Measurements from ENCODE around the gene KRTAP10-9. TPM values are rescaled to one million over a fixed set of nuclear protein-coding genes. Genes with fewer than 3 reads are reported as not detected.
"Not testable (repeated sequence)": the region's sequence is repeated elsewhere in the genome, so short reads cannot be mapped to it uniquely, and the experiment has no call there.

The KRTAP10-9 gene
- total RNA-seq, 1 donor from 2014 or later = not detected

GRCh38 chr21:44589586-44590305 is 37.1 kb upstream of the KRTAP10-9 start:
- Mint-ChIP-seq H3K4me1 (ENCODE audit: low read depth) (no peaks in the 10 kb centered on the region), H3K36me3 (ENCODE audit: low read depth) (no peaks in the 10 kb centered on the region), H3K4me3 (no peak overlapping the region), H3K9me3 (peaks cover 4% of the 10 kb centered on the region), H3K27ac (no peak overlapping the region), H3K27me3 (ENCODE audit: insufficient read depth) (peaks cover 28% of the 10 kb centered on the region)
- DNase-seq (ENCODE audit: low spot score) = no peak
- intact Hi-C loops (cut with micrococcal nuclease) = loop anchor here (10.0 kb wide), 1 partner anchor 125 kb away; the partner anchor contains the start of gene TSPEAR

- Mint-ChIP-seq H3K27ac (no peak overlapping the region), H3K4me1 (ENCODE audit: low read depth) (peaks cover 4% of the 10 kb centered on the region), H3K27me3 (ENCODE audit: insufficient read depth) (peaks cover 28% of the 10 kb centered on the region), H3K4me3 (no peak overlapping the region), H3K9me3 (peaks cover 4% of the 10 kb centered on the region), H3K36me3 (ENCODE audit: low read depth) (no peaks in the 10 kb centered on the region)
- no peak for DNase-seq (ENCODE audit: low spot score)
- intact Hi-C loops (cut with micrococcal nuclease) = no loop called here
Observed at GRCh38 chr21:44590311-44590721, 36.6 kb upstream of the KRTAP10-9 start.

GRCh38 chr21:44590897-44591800 is 35.7 kb upstream of the KRTAP10-9 start:
- H3K9me3 Mint-ChIP-seq; H3K27ac Mint-ChIP-seq; DNase-seq (ENCODE audit: low spot score); H3K36me3 Mint-ChIP-seq (ENCODE audit: low read depth); H3K4me3 Mint-ChIP-seq; H3K4me1 Mint-ChIP-seq (ENCODE audit: low read depth); intact Hi-C loops (cut with micrococcal nuclease): not testable (repeated sequence)
- peaks cover 24% of the 10 kb centered on the region for H3K27me3 Mint-ChIP-seq (ENCODE audit: insufficient read depth)

- H3K36me3 Mint-ChIP-seq (ENCODE audit: low read depth); DNase-seq (ENCODE audit: low spot score); H3K4me1 Mint-ChIP-seq (ENCODE audit: low read depth); H3K27ac Mint-ChIP-seq; H3K4me3 Mint-ChIP-seq; H3K9me3 Mint-ChIP-seq; intact Hi-C loops (cut with micrococcal nuclease): not testable (repeated sequence)
- peaks cover 18% of the 10 kb centered on the region for H3K27me3 Mint-ChIP-seq (ENCODE audit: insufficient read depth)
Observed at GRCh38 chr21:44591801-44592130, 35.1 kb upstream of the KRTAP10-9 start.

- no peak for DNase-seq (ENCODE audit: low spot score)
- Mint-ChIP-seq H3K36me3 (ENCODE audit: low read depth) (no peaks in the 10 kb centered on the region), H3K9me3 (no peaks in the 10 kb centered on the region), H3K4me1 (ENCODE audit: low read depth) (peaks cover 5% of the 10 kb centered on the region), H3K27me3 (ENCODE audit: insufficient read depth) (peaks cover 8% of the 10 kb centered on the region), H3K4me3 (no peak within 1 kb of the TSS), H3K27ac (no peak within 1 kb of the TSS)
- intact Hi-C loops (cut with micrococcal nuclease) = no loop called here
Observed at GRCh38 chr21:44592446-44593311, 34.2 kb upstream of the KRTAP10-9 start, which contains the start of gene KRTAP10-6. Gene KRTAP10-6 (minus strand): TSS chr21:44592505. CDS start chr21:44592484, 21 bp downstream.

GRCh38 chr21:44593598-44594405 is 33.1 kb upstream of the KRTAP10-9 start:
- no peak overlapping the region for H3K4me3 Mint-ChIP-seq
- H3K4me1 Mint-ChIP-seq (ENCODE audit: low read depth) = peaks cover 5% of the 10 kb centered on the region
- no peaks in the 10 kb centered on the region for H3K9me3 Mint-ChIP-seq
- DNase-seq (ENCODE audit: low spot score) = no peak
- H3K27me3 Mint-ChIP-seq (ENCODE audit: insufficient read depth) = peaks cover 13% of the 10 kb centered on the region
- H3K36me3 Mint-ChIP-seq (ENCODE audit: low read depth) = no peaks in the 10 kb centered on the region
- H3K27ac Mint-ChIP-seq = no peak overlapping the region
- intact Hi-C loops (cut with micrococcal nuclease) = no loop called here

- Mint-ChIP-seq H3K4me3 (no peak overlapping the region), H3K36me3 (ENCODE audit: low read depth) (no peaks in the 10 kb centered on the region), H3K27me3 (ENCODE audit: insufficient read depth) (peaks cover 13% of the 10 kb centered on the region), H3K9me3 (no peaks in the 10 kb centered on the region), H3K4me1 (ENCODE audit: low read depth) (peaks cover 5% of the 10 kb centered on the region), H3K27ac (no peak overlapping the region)
- no peak for DNase-seq (ENCODE audit: low spot score)
- intact Hi-C loops (cut with micrococcal nuclease) = no loop called here
Observed at GRCh38 chr21:44594406-44594916, 32.4 kb upstream of the KRTAP10-9 start.

- H3K36me3 Mint-ChIP-seq (ENCODE audit: low read depth) = no peaks in the 10 kb centered on the region
- DNase-seq (ENCODE audit: low spot score) = no peak
- intact Hi-C loops (cut with micrococcal nuclease) = no loop called here
- no peaks in the 10 kb centered on the region for H3K9me3 Mint-ChIP-seq
- peaks cover 5% of the 10 kb centered on the region for H3K4me1 Mint-ChIP-seq (ENCODE audit: low read depth)
- H3K27ac Mint-ChIP-seq = no peak overlapping the region
- no peak overlapping the region for H3K4me3 Mint-ChIP-seq
- H3K27me3 Mint-ChIP-seq (ENCODE audit: insufficient read depth) = peaks cover 13% of the 10 kb centered on the region
Observed at GRCh38 chr21:44595524-44595923, 31.4 kb upstream of the KRTAP10-9 start.

GRCh38 chr21:44596068-44596725 is 30.7 kb upstream of the KRTAP10-9 start:
- no peak for DNase-seq (ENCODE audit: low spot score)

GRCh38 chr21:44598061-44598460 is 28.8 kb upstream of the KRTAP10-9 start:
- intact Hi-C loops (cut with micrococcal nuclease) = no loop called here
- Mint-ChIP-seq H3K27me3 (ENCODE audit: insufficient read depth) (peaks cover 13% of the 10 kb centered on the region), H3K4me1 (ENCODE audit: low read depth) (peaks cover 5% of the 10 kb centered on the region), H3K27ac (no peak overlapping the region), H3K36me3 (ENCODE audit: low read depth) (no peaks in the 10 kb centered on the region), H3K4me3 (no peak overlapping the region), H3K9me3 (no peaks in the 10 kb centered on the region)
- no peak for DNase-seq (ENCODE audit: low spot score)

More at GRCh38 chr21:44596068-44596725, 30.7 kb upstream of the KRTAP10-9 start:
- H3K9me3 Mint-ChIP-seq = no peaks in the 10 kb centered on the region
- H3K4me1 Mint-ChIP-seq (ENCODE audit: low read depth) = peaks cover 5% of the 10 kb centered on the region
- H3K36me3 Mint-ChIP-seq (ENCODE audit: low read depth) = no peaks in the 10 kb centered on the region
- H3K27me3 Mint-ChIP-seq (ENCODE audit: insufficient read depth) = peaks cover 13% of the 10 kb centered on the region
- intact Hi-C loops (cut with micrococcal nuclease) = no loop called here
- no peak overlapping the region for H3K27ac Mint-ChIP-seq
- H3K4me3 Mint-ChIP-seq = no peak overlapping the region

GRCh38 chr21:44599264-44600029 is 27.4 kb upstream of the KRTAP10-9 start:
- no peaks in the 10 kb centered on the region for H3K36me3 Mint-ChIP-seq (ENCODE audit: low read depth)
- H3K9me3 Mint-ChIP-seq = peaks cover 7% of the 10 kb centered on the region
- H3K4me1 Mint-ChIP-seq (ENCODE audit: low read depth) = peaks cover 5% of the 10 kb centered on the region
- no peak overlapping the region for H3K4me3 Mint-ChIP-seq
- no peak overlapping the region for H3K27ac Mint-ChIP-seq
- intact Hi-C loops (cut with micrococcal nuclease) = loop anchor here (2.0 kb wide), 1 partner anchor 27 kb away; the partner anchor contains the start of gene KRTAP10-4
- no peak for DNase-seq (ENCODE audit: low spot score)
- peaks cover 11% of the 10 kb centered on the region for H3K27me3 Mint-ChIP-seq (ENCODE audit: insufficient read depth)

All from activated T-helper 1 cell treated with anti-CD3 and anti-CD28 coated beads, Interleukin-12 subunit alpha, Interleukin-12 subunit beta, Interleukin-2, Interleukin-4 antibody, amounts not matched to agents 30 ng/mL and 10 ng/mL and 1 ng/mL, durations not matched to agents 14 hours and 24 hours and 36 hours (primary cell).